Coronary artery (tissue), 2 donors: ENCODE data around the gene IFNL2.
"Not testable (repeated sequence)": the region's sequence is repeated elsewhere in the genome, so short reads cannot be mapped to it uniquely, and the experiment has no call there.

Experiments used
- DNase-seq: peaks from one replicate; pipeline ENCODE4 v3.0.0-alpha.2; 2017; ENCODE audit warnings: low spot score
- H3K27ac ChIP-seq, 2 donors: fragments of 200-600 bp; sonication (generic); one replicate each; pipeline ENCODE4 v1.5.1; 2016 to 2019
- H3K4me3 ChIP-seq: fragments of 200-600 bp; sonication (generic); 2 replicates; pipeline ENCODE4 v1.5.1; 2016; ENCODE audit warnings: mild to moderate bottlenecking, moderate library complexity
- CTCF ChIP-seq: fragments of 200-600 bp; sonication (generic); IDR thresholded peaks from one replicate; pipeline ENCODE4 v1.5.1; 2019; ENCODE audit warnings: antibody characterized with exemption

Gene IFNL2

GRCh38 chr19:39307046-39307821 lies 39.0 kb downstream of the IFNL2 start:
- peak overlapping the region; percentile 47 for H3K4me3 ChIP-seq
- TF ChIP-seq CTCF, result no peak
- no peak overlapping the region for H3K27ac ChIP-seq
- DNase-seq, result no peak

- TF ChIP-seq CTCF, result no peak
- Histone ChIP-seq H3K4me3 (peak overlapping the region; percentile 47), H3K27ac (no peak overlapping the region)
- no peak for DNase-seq
Observed at GRCh38 chr19:39307822-39308530, 39.8 kb downstream of the IFNL2 start.

GRCh38 chr19:39308531-39309304 lies 40.5 kb downstream of the IFNL2 start:
- no peak overlapping the region for H3K27ac ChIP-seq
- TF ChIP-seq CTCF, result no peak
- H3K4me3 ChIP-seq, result peak overlapping the region; percentile 47
- DNase-seq, result no peak

- not testable (repeated sequence) for H3K4me3 ChIP-seq, DNase-seq, H3K27ac ChIP-seq
Observed at GRCh38 chr19:39309305-39309670, 41.1 kb downstream of the IFNL2 start.

- DNase-seq, result no peak
- no peak overlapping the region for H3K4me3 ChIP-seq
- no peak overlapping the region for H3K27ac ChIP-seq
- TF ChIP-seq CTCF, result no peak
Observed at GRCh38 chr19:39310558-39311311, 42.5 kb downstream of the IFNL2 start.

GRCh38 chr19:39314016-39314728 lies 46.0 kb downstream of the IFNL2 start:
- no peak for DNase-seq
- Histone ChIP-seq H3K4me3 (no peak overlapping the region), H3K27ac (no peak overlapping the region)
- TF ChIP-seq CTCF, result no peak
